Neural cell (in vitro differentiated cells): ENCODE data around the gene GAREM1. TPM values are rescaled to one million over a fixed set of nuclear protein-coding genes. Genes with fewer than 3 reads are reported as not detected.

ENCODE experiments used
- H2AFZ ChIP-seq: fragments of 200-600, 300-800 bp; sonication (generic), shearing (Covaris generic); 2 replicates; pipeline ENCODE4 v1.6.0; 2014; ENCODE audit warnings: low read depth, mild to moderate bottlenecking, antibody characterized with exemption, low read length, moderate library complexity
- H3F3A ChIP-seq: fragments of 200-600 bp; shearing (Covaris generic); 2 replicates; pipeline ENCODE4 v1.6.1; 2016; ENCODE audit warnings: mild to moderate bottlenecking, moderate library complexity, mixed read lengths, antibody characterized with exemption, low read length; ENCODE audit not compliant: insufficient read depth, poor library complexity, severe bottlenecking
- H3K27ac ChIP-seq: fragments of 200-600, 300-800 bp; sonication (generic), shearing (Covaris generic); 2 replicates; pipeline ENCODE4 v1.5.1; 2014; ENCODE audit warnings: mild to moderate bottlenecking, low read length, moderate library complexity
- H3K27me3 ChIP-seq: fragments of 300-800, 200-600 bp; sonication (generic), shearing (Covaris generic); 2 replicates; pipeline ENCODE4 v1.6.0; 2014; ENCODE audit warnings: mild to moderate bottlenecking, low read depth, low read length, moderate library complexity; ENCODE audit not compliant: insufficient read depth
- H3K36me3 ChIP-seq: fragments of 300-800, 200-600 bp; sonication (generic), shearing (Covaris generic); 2 replicates; pipeline ENCODE4 v1.5.1; 2014; ENCODE audit warnings: mild to moderate bottlenecking, antibody characterized with exemption, low read length, moderate library complexity; ENCODE audit not compliant: insufficient read depth
- H3K4me2 ChIP-seq: fragments of 300-800, 200-600 bp; sonication (generic), shearing (Covaris generic); 2 replicates; pipeline ENCODE4 v1.6.0; 2014; ENCODE audit warnings: mild to moderate bottlenecking, low read length
- H3K4me3 ChIP-seq: fragments of 300-800, 200-600 bp; sonication (generic), shearing (Covaris generic); 2 replicates; pipeline ENCODE4 v1.5.1; 2014; ENCODE audit warnings: mild to moderate bottlenecking, low read length, moderate library complexity
- H3K79me2 ChIP-seq: fragments of 200-600 bp; shearing (Covaris generic); replicated peaks from 2 replicates; pipeline ENCODE4 v1.6.0; 2014; ENCODE audit warnings: mild to moderate bottlenecking, low read length, moderate library complexity; ENCODE audit not compliant: insufficient read depth
- H3K9ac ChIP-seq: fragments of 300-800, 200-600 bp; sonication (generic), shearing (Covaris generic); 2 replicates; pipeline ENCODE4 v1.6.1; 2016; ENCODE audit warnings: mild to moderate bottlenecking, low read length, mixed read lengths
- H3K9me2 ChIP-seq: fragments of 200-600 bp; shearing (Covaris generic); 2 replicates; pipeline ENCODE4 v1.6.1; 2016; ENCODE audit warnings: mild to moderate bottlenecking, low read length, mixed read lengths; ENCODE audit not compliant: insufficient read depth
- H3K9me3 ChIP-seq: fragments of 200-600, 300-800 bp; sonication (generic), shearing (Covaris generic); 2 replicates; pipeline ENCODE4 v1.6.1; 2016; ENCODE audit warnings: mild to moderate bottlenecking, mixed run types, low read length, moderate library complexity, mixed read lengths
- H4K20me1 ChIP-seq: fragments of 200-600 bp; shearing (Covaris generic); 2 replicates; pipeline ENCODE4 v1.6.1; 2016; ENCODE audit warnings: mild to moderate bottlenecking, mixed run types; ENCODE audit not compliant: insufficient read depth
- EP300 ChIP-seq: fragments of 450-650 bp; conservative IDR thresholded peaks from 2 replicates; pipeline ENCODE4 v1.6.1; 2014; ENCODE audit warnings: antibody characterized with exemption, mild to moderate bottlenecking, moderate library complexity; ENCODE audit not compliant: poor library complexity, severe bottlenecking
- EZH2 ChIP-seq: fragments of 200-600, 300-800 bp; shearing (Covaris generic), sonication (generic); IDR thresholded peaks from 2 replicates; pipeline ENCODE4 v1.6.1; 2014; ENCODE audit warnings: antibody characterized with exemption, low read length, borderline replicate concordance, mild to moderate bottlenecking; ENCODE audit not compliant: insufficient read depth, poor library complexity, severe bottlenecking
- MXI1 ChIP-seq: fragments of 450-650 bp; conservative IDR thresholded peaks from 2 replicates; pipeline ENCODE4 v1.6.1; 2014; ENCODE audit warnings: antibody characterized with exemption, mild to moderate bottlenecking; ENCODE audit not compliant: poor library complexity, severe bottlenecking
- POLR2AphosphoS5 ChIP-seq: IDR thresholded peaks from 2 replicates; pipeline ENCODE4 v1.6.1; 2012
- RAD21 ChIP-seq: fragments of 450-650 bp; conservative IDR thresholded peaks from 2 replicates; pipeline ENCODE4 v1.6.1; 2014; ENCODE audit warnings: antibody characterized with exemption, mild to moderate bottlenecking, moderate library complexity
- SMC3 ChIP-seq: fragments of 450-650 bp; conservative IDR thresholded peaks from 2 replicates; pipeline ENCODE4 v1.6.1; 2014; ENCODE audit warnings: antibody characterized with exemption, mild to moderate bottlenecking, moderate library complexity; ENCODE audit not compliant: poor library complexity
- TAF1 ChIP-seq: IDR thresholded peaks from 2 replicates; pipeline ENCODE4 v1.6.1; 2012; ENCODE audit warnings: low read depth
- polyA plus RNA-seq: library from polyadenylated mRNA; depleted of rRNA; stranded (reverse); fragments of >200 nt; gene quantifications from 2 replicates; pipeline ENCODE4 v1.2.3, GENCODE V29; 2014
- TF ChIP-seq, protein P1 (sequence below): fragments of 450-650 bp; IDR thresholded peaks from 2 replicates; pipeline ENCODE4 v1.5.1; 2014; ENCODE audit warnings: antibody characterized with exemption, mild to moderate bottlenecking, moderate library complexity; ENCODE audit not compliant: poor library complexity, severe bottlenecking
- TF ChIP-seq, protein P2 (sequence below): IDR thresholded peaks from 2 replicates; pipeline ENCODE4 v1.6.1; 2012; ENCODE audit warnings: borderline replicate concordance

The GAREM1 gene
- polyA plus RNA-seq, 1 donor from 2014 or later, result 1.3 TPM

DNA sequence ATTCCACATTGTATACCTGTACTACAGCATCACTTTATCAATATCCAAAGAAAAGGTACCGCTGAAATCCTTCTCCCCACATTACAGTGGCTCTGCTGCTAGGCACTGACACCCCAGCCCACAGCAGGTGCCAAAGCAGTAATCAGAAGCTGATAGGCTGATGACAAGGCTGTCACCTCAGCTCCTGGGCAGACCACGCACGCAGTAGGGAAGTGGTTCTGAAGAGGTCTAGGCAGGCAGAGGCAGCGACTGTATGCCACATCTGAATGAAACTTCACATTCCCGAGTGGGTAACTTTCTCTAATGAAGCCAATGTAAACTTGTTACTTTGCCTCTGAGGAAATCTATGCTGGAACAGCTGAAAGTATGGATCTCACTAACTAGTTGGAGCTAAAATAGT, 167.9 kb downstream of the GAREM1 start:
- Histone ChIP-seq H3K9ac (no peak overlapping the region), H3K4me3 (no peak overlapping the region), H3K79me2 (no peaks in the 10 kb centered on the region), H3K4me2 (no peak overlapping the region), H3F3A (no peaks in the 10 kb centered on the region), H3K36me3 (no peaks in the 10 kb centered on the region), H3K27ac (no peak overlapping the region), H3K27me3 (no peaks in the 10 kb centered on the region), H3K9me2 (no peaks in the 10 kb centered on the region), H4K20me1 (no peaks in the 10 kb centered on the region), H3K9me3 (no peaks in the 10 kb centered on the region), H2AFZ (no peak overlapping the region)
- TF ChIP-seq POLR2AphosphoS5 (no peak), TAF1 (no peak), EP300 (no peak), MXI1 (no peak)
- TF ChIP-seq, protein P1, sequence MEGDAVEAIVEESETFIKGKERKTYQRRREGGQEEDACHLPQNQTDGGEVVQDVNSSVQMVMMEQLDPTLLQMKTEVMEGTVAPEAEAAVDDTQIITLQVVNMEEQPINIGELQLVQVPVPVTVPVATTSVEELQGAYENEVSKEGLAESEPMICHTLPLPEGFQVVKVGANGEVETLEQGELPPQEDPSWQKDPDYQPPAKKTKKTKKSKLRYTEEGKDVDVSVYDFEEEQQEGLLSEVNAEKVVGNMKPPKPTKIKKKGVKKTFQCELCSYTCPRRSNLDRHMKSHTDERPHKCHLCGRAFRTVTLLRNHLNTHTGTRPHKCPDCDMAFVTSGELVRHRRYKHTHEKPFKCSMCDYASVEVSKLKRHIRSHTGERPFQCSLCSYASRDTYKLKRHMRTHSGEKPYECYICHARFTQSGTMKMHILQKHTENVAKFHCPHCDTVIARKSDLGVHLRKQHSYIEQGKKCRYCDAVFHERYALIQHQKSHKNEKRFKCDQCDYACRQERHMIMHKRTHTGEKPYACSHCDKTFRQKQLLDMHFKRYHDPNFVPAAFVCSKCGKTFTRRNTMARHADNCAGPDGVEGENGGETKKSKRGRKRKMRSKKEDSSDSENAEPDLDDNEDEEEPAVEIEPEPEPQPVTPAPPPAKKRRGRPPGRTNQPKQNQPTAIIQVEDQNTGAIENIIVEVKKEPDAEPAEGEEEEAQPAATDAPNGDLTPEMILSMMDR, result no peak
- TF ChIP-seq, protein P2, sequence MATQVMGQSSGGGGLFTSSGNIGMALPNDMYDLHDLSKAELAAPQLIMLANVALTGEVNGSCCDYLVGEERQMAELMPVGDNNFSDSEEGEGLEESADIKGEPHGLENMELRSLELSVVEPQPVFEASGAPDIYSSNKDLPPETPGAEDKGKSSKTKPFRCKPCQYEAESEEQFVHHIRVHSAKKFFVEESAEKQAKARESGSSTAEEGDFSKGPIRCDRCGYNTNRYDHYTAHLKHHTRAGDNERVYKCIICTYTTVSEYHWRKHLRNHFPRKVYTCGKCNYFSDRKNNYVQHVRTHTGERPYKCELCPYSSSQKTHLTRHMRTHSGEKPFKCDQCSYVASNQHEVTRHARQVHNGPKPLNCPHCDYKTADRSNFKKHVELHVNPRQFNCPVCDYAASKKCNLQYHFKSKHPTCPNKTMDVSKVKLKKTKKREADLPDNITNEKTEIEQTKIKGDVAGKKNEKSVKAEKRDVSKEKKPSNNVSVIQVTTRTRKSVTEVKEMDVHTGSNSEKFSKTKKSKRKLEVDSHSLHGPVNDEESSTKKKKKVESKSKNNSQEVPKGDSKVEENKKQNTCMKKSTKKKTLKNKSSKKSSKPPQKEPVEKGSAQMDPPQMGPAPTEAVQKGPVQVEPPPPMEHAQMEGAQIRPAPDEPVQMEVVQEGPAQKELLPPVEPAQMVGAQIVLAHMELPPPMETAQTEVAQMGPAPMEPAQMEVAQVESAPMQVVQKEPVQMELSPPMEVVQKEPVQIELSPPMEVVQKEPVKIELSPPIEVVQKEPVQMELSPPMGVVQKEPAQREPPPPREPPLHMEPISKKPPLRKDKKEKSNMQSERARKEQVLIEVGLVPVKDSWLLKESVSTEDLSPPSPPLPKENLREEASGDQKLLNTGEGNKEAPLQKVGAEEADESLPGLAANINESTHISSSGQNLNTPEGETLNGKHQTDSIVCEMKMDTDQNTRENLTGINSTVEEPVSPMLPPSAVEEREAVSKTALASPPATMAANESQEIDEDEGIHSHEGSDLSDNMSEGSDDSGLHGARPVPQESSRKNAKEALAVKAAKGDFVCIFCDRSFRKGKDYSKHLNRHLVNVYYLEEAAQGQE, result no peak

DNA sequence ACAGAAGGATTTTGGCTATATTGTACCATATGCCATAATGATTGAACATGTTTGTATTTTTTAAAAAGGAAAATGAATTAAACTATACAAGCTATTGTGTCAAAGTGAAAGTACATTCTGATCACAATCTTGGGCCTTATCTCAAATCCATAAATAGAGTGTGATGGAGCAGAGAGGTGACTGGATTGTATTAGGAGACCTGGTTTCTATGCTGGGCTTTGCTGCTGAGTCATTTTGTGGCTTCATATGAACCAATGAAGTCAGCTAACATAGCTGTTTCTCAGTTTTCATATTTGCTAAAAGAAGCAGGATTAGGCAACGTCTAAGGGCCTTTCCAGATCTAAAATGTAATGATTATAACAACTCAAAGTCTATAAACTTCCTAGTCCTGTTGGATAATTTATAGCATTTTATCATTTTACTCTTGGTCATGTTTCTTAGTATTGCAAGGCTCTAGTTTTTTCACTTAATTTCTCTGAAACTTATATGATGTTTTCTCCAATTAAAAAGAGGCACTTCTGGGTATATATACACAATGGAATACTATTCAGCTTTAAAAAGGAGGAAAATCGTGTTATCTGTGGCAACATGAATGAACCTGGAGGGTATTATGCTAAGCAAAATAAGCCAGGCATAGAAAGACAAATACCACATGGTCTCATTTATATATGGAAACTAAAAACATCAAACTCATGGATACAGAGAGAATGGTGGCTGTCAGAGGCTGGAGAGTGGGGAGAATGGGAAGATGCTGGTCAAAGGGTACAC, 168.5 kb downstream of the GAREM1 start:
- TF ChIP-seq EP300 (no peak), MXI1 (no peak), SMC3 (no peak)
- H3F3A ChIP-seq, result no peaks in the 10 kb centered on the region
- no peak overlapping the region for H3K27ac ChIP-seq
- no peak overlapping the region for H3K4me3 ChIP-seq
- no peaks in the 10 kb centered on the region for H3K36me3 ChIP-seq
- no peaks in the 10 kb centered on the region for H3K27me3 ChIP-seq
- no peak overlapping the region for H3K4me2 ChIP-seq
- no peak overlapping the region for H2AFZ ChIP-seq
- H3K9ac ChIP-seq, result no peak overlapping the region
- H3K9me2 ChIP-seq, result no peaks in the 10 kb centered on the region
- H3K9me3 ChIP-seq, result no peaks in the 10 kb centered on the region
- no peaks in the 10 kb centered on the region for H3K79me2 ChIP-seq
- H4K20me1 ChIP-seq, result no peaks in the 10 kb centered on the region

DNA sequence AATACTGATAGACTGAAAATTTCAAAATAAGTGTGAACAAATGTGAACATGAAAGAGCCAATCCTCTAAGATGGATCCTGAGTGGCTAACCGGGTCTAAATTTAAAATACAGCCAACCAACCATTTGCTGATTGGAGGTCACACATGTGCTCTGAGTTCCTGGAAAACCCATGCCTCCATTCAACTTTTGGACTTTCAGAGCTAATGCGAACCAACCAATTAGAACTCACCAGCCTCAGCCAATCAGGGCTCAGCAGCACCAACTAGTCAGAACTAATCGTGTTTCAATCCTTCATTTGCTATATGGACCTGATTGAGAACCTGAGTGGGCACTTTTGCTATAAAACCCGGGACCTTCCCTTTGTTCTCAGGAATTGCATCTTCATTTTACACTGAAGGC, 169.3 kb downstream of the GAREM1 start:
- TF ChIP-seq SMC3 (no peak), RAD21 (no peak), POLR2AphosphoS5 (no peak), MXI1 (no peak), TAF1 (no peak), EP300 (no peak), EZH2 (no peak)
- TF ChIP-seq, protein P1, result no peak
- TF ChIP-seq, protein P2, result no peak
- no peaks in the 10 kb centered on the region for H4K20me1 ChIP-seq
- H3K4me3 ChIP-seq, result no peak overlapping the region
- H3K36me3 ChIP-seq, result no peaks in the 10 kb centered on the region
- no peak overlapping the region for H2AFZ ChIP-seq
- H3K4me2 ChIP-seq, result no peak overlapping the region
- no peak overlapping the region for H3K27ac ChIP-seq
- H3K9me3 ChIP-seq, result no peaks in the 10 kb centered on the region
- no peaks in the 10 kb centered on the region for H3F3A ChIP-seq
- H3K79me2 ChIP-seq, result no peaks in the 10 kb centered on the region
- H3K9ac ChIP-seq, result no peak overlapping the region
- no peaks in the 10 kb centered on the region for H3K9me2 ChIP-seq
- no peaks in the 10 kb centered on the region for H3K27me3 ChIP-seq
